GM12892 (cell line): Measurements from ENCODE around the gene RANBP10.

Experiments
- DNase-seq: peaks from one replicate; pipeline ENCODE4 v3.0.0; 2011; ENCODE audit not compliant: insufficient read length
- FAIRE-seq: peaks from 2 replicates; lab custom pipeline; 2011; peaks lifted over from hg19 to GRCh38; lab: Jason Lieb, UNC
- POLR2A ChIP-seq: IDR thresholded peaks from 2 replicates; pipeline ENCODE4 v1.6.1; 2011; ENCODE audit warnings: low read depth, low read length, control low read depth
- POLR2AphosphoS5 ChIP-seq: IDR thresholded peaks from 2 replicates; pipeline ENCODE4 v1.6.1; 2011; ENCODE audit warnings: low read depth, low read length, control low read depth
- TAF1 ChIP-seq: IDR thresholded peaks from 2 replicates; pipeline ENCODE4 v1.6.1; 2011; ENCODE audit warnings: low read depth, mild to moderate bottlenecking, control low read depth, low read length, borderline replicate concordance

RANBP10 gene

DNA sequence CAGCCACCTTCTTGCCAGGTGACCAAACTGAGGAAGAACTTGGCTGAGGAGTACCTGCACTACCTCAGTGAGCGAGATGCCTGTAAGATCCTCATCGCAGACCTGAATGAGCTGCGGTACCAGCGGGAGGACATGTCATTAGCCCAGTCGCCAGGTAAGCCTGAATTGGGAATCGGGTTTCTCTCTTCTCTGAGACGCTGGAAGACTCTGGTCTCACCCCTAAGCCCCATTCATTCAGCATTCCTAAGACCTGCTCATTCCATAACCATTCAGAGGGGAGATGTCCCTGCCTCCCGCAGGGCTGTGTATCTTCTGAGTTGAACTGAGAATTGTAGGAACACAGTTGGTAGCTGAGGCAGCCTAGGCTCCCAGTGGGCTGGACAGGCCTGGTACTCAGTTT is 18.8 kb upstream of the RANBP10 start:
- no peak for FAIRE-seq
- DNase-seq, result no peak
- TF ChIP-seq POLR2A, result no peak

- FAIRE-seq, result no peak
- TF ChIP-seq POLR2A (no peak), TAF1 (no peak), POLR2AphosphoS5 (no peak)
- no peak for DNase-seq
Measured at GRCh38 chr16:67822511-67822910, 16.2 kb upstream of the RANBP10 start.

DNA sequence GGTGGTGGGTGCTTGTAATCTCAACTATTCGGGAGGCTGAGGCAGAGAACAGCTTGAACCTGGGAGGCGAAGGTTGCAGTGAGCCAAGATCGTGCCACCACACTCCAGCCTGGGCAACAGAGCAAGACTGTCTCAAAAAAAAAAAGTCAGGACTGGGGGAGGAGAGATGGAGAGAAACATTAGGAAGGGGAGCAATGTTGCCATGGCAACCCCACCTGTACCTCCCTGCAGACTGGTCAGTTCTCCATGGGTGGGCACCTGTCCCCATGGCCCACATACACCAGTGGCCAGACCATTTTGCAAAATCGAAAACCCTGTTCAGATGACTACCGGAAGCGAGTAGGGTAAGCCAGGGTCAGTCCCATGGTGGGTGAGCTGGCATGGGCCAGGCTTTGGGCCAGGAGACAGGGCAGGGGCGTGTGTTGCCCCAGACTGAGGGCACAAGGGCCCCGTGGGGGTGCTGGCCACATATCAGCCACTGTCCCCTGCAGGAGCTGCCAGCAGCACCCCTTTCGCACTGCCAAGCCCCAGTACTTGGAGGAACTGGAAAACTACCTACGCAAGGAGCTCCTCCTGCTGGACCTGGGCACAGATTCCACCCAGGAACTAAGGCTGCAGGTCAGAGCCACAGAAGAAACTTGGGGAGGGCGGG is 14.4 kb upstream of the RANBP10 start:
- FAIRE-seq, result no peak

GRCh38 chr16:67814567-67814966 is 8.2 kb upstream of the RANBP10 start:
- TF ChIP-seq POLR2A, result no peak
- TF ChIP-seq POLR2AphosphoS5, result no peak
- TF ChIP-seq TAF1, result no peak
- DNase-seq (no peak), FAIRE-seq (no peak)

More for the DNA sequence above, 14.4 kb upstream of the RANBP10 start:
- TF ChIP-seq TAF1, result no peak
- no peak for TF ChIP-seq POLR2AphosphoS5
- no peak for TF ChIP-seq POLR2A
- DNase-seq, result no peak

DNA sequence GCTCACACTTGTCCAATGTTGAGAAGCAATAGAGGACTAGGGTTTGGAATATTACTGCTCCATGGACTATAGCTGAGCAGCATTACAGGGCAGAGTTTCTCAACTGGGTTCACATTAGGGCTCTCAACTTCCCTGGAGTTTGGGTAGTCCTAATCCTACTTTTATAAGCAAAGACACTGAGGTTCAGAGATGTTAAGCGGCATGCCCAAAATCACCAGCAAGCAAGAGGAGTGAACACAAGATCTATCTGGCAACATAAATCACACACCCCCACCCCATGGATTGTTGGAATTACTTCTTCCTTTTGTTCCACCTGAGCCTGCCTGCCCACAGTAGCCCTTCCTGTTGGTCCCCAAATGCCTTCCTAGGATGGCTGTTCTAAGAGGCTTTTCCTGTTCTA is 5.5 kb upstream of the RANBP10 start:
- no peak for DNase-seq
- TF ChIP-seq POLR2AphosphoS5, result no peak
- TF ChIP-seq POLR2A, result no peak
- no peak for TF ChIP-seq TAF1
- FAIRE-seq, result no peak

- no peak for TF ChIP-seq TAF1
- TF ChIP-seq POLR2A, result no peak
- no peak for TF ChIP-seq POLR2AphosphoS5
- no peak for FAIRE-seq
- DNase-seq, result no peak
Measured at GRCh38 chr16:67807148-67807682, 855 bp upstream of the RANBP10 start.

DNA sequence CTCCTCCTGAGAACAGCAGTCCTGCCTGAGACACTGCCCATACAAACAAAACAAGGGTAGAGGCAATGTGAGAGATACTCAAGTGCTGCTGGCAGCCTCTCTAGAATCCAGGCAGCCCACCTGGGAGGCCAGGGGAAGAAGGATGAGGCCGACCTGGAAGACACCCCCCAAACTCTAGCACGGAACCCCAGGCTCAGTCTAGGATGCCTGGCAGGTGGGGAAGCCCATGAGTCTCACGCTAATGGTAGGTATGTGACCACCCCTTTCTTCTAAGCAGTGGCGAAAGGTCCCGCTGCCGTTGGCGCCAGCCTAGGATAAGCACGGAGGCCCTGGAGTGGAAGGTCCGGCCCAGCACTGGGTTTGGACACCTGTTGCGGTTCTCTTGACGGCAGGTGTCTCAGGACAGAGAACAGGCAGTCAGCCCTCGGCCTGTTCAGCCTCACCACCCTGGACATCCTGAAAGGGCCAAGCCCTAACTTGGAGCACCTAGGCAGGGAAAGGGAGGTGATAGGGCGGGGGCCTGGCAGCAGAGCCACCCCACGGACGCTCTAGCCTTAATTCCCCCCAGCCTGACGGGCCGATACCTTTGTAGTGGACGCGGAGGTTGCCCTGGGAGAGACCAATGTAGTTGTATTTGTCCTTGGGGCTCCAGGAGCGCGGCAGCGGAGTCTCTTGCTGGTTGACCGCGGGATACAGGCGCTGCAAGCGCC is 487 bp downstream of the RANBP10 start:
- DNase-seq, result no peak
- TF ChIP-seq TAF1, result no peak
- no peak for FAIRE-seq

GRCh38 chr16:67804853-67805542 is 1.4 kb downstream of the RANBP10 start:
- no peak for TF ChIP-seq POLR2AphosphoS5
- no peak for TF ChIP-seq TAF1
- TF ChIP-seq POLR2A, result no peak
- DNase-seq (no peak), FAIRE-seq (peak; percentile 38)

- TF ChIP-seq TAF1 (no peak), POLR2AphosphoS5 (no peak), POLR2A (no peak)
- no peak for DNase-seq
- FAIRE-seq, result no peak
Measured at GRCh38 chr16:67803894-67804293, 2.5 kb downstream of the RANBP10 start.

GRCh38 chr16:67801883-67802282 is 4.5 kb downstream of the RANBP10 start:
- peak; percentile 30 for FAIRE-seq
- TF ChIP-seq POLR2A (no peak), POLR2AphosphoS5 (no peak), TAF1 (no peak)
- no peak for DNase-seq

- no peak for FAIRE-seq
- TF ChIP-seq TAF1 (no peak), POLR2AphosphoS5 (no peak), POLR2A (no peak)
- DNase-seq, result no peak
Measured at GRCh38 chr16:67801241-67801640, 5.1 kb downstream of the RANBP10 start.

DNA sequence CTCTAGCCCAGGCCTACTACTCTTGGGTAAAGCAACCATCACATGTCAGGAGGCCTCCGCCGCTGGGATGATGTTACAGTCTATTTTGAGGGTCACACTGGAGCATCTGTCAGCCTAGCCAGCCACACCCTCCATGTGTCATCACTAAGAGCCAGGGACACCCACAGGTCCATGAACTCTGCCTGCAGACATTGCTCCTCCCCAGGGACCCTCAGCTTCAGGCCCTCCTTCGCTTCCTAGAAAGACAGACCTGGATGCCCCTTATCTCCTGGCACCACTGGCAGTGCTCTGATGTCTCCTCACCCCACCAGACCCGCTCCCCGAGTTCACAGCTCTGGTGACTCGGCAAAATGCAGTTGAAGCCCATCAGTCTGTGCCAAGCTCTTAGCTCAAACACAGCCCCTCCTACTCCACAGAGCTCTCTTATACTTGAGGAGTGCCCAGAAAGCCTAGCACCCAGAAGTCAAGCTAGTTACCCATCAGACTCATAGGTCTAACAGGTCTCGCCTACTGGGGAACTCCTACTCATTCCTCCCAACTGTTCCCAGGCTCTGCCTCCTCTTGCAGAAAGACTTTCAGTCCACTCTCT is 5.9 kb downstream of the RANBP10 start:
- DNase-seq (no peak), FAIRE-seq (no peak)
- TF ChIP-seq POLR2A (no peak), POLR2AphosphoS5 (no peak), TAF1 (no peak)
